ENCODE data around the gene CAPSL. TPM values are rescaled to one million over a fixed set of nuclear protein-coding genes. Genes with fewer than 3 reads are reported as not detected.

The CAPSL gene
- total and polyA plus RNA-seq, 2 of the 8 experiments (the other 6 are each of a cell fraction or from before 2014, with no cell fraction given): not detected

- Histone ChIP-seq H3K56ac (replicated peaks; ENCODE audit: insufficient read length, low read depth, low read length) (no peak overlapping the region), H2BK20ac (ENCODE audit: low read length) (no peak overlapping the region), H4K8ac (ENCODE audit: extremely low read depth, insufficient read depth, low read length) (no peak overlapping the region), H3K4me3 (ENCODE audit: extremely low read depth in 1 of 4, insufficient read depth in 2 of 4, low read depth in 3 of 4, low read length in 4 of 4) (no peak overlapping the region), H3K79me2 (ENCODE audit: control insufficient read depth in 1 of 2, insufficient read depth in 2 of 2, low read length in 2 of 2) (no peaks in the 10 kb centered on the region), H3K27ac (ENCODE audit: low read depth, low read length) (no peak overlapping the region), H3K4me1 (replicated peaks in 1 of 4; ENCODE audit: control insufficient read depth in 3 of 4, insufficient read depth in 4 of 4, low read length in 3 of 4) (no peaks in the 10 kb centered on the region), H3K18ac (ENCODE audit: extremely low read depth, low read length) (no peak overlapping the region), H2AFZ (ENCODE audit: low read length) (no peak overlapping the region), H2BK15ac (ENCODE audit: low read length) (no peak overlapping the region), H2BK120ac (replicated peaks; ENCODE audit: low read depth, low read length) (no peak overlapping the region), H4K91ac (replicated peaks; ENCODE audit: insufficient read length, low read length) (no peak overlapping the region), H3K27me3 (replicated peaks in 1 of 4; ENCODE audit: control insufficient read depth in 3 of 4, extremely low read depth in 1 of 4, insufficient read depth in 3 of 4, low read length in 3 of 4) (no peaks in the 10 kb centered on the region; a peak in 1 of 7 replicates), H3K23me2 (ENCODE audit: low read depth, low read length) (no peaks in the 10 kb centered on the region), H3K4ac (replicated peaks; ENCODE audit: insufficient read length, low read depth, low read length) (no peak overlapping the region), H3K23ac (ENCODE audit: insufficient read length) (no peak overlapping the region), H2BK12ac (ENCODE audit: low read depth, low read length) (no peak overlapping the region), H3K9ac (replicated peaks in 1 of 4; ENCODE audit: extremely low read depth in 1 of 4, low read depth in 3 of 4, low read length in 3 of 4) (no peak overlapping the region), H2AK5ac (ENCODE audit: low read depth, low read length) (no peak overlapping the region), H2BK5ac (ENCODE audit: low read depth, low read length) (no peak overlapping the region), H4K20me1 (replicated peaks in 1 of 2; ENCODE audit: control insufficient read depth in 1 of 2, insufficient read depth in 2 of 2, low read length in 2 of 2) (no peaks in the 10 kb centered on the region), H3K9me3 (ENCODE audit: insufficient read depth in 2 of 2, low read depth in 1 of 2, low read length in 1 of 2) (peaks cover 0 to 3% of the 10 kb centered on the region in 2 experiments; a peak in 1 of 4 replicates), H3K14ac (ENCODE audit: insufficient read length) (no peak overlapping the region), H3K79me1 (ENCODE audit: low read depth, low read length) (no peaks in the 10 kb centered on the region), H3K36me3 (ENCODE audit: control insufficient read depth in 2 of 4, insufficient read depth in 4 of 4, low read length in 3 of 4) (no peaks in the 10 kb centered on the region), H3K4me2 (ENCODE audit: insufficient read depth in 1 of 2, low read depth in 2 of 2, low read length in 2 of 2) (no peak overlapping the region), H4K5ac (ENCODE audit: insufficient read length, low read depth, low read length) (no peak overlapping the region)
- FAIRE-seq: no peak
- WGBS, 2 experiments (ENCODE audit: extremely low coverage in 1 of 2, insufficient coverage in 1 of 2, insufficient read length in 1 of 2, insufficient replicate concordance in 2 of 2, low coverage in 1 of 2, low lambda C conversion rate in 2 of 2, missing lambda C conversion rate in 1 of 2): 82% methylated on average over 9 of the region's 9 CpGs; no CpG with 5 or more reads in 1 of the 2 experiments
- ChIA-PET POLR2A (ENCODE audit: partially characterized antibody) (no interaction called here), CTCF (ENCODE audit: partially characterized antibody) (interaction anchor here (0.7 to 0.9 kb wide), 3 partner anchors 9 to 28 kb away, joined by 3 read pairs; no protein-coding TSS in a partner anchor)
- peak in 1 of 2 experiments; percentile 52 for DNase-seq (ENCODE audit: low read depth in 1 of 2, low spot score in 2 of 2)
- no peak for TF ChIP-seq MAFK (IDR thresholded peaks at IDR 0.05; ENCODE audit: low read depth, low read length)
- no peak for TF ChIP-seq GTF2F1 (IDR thresholded peaks at IDR 0.05; ENCODE audit: borderline replicate concordance, low read depth, low read length)
- TF ChIP-seq, protein P1, sequence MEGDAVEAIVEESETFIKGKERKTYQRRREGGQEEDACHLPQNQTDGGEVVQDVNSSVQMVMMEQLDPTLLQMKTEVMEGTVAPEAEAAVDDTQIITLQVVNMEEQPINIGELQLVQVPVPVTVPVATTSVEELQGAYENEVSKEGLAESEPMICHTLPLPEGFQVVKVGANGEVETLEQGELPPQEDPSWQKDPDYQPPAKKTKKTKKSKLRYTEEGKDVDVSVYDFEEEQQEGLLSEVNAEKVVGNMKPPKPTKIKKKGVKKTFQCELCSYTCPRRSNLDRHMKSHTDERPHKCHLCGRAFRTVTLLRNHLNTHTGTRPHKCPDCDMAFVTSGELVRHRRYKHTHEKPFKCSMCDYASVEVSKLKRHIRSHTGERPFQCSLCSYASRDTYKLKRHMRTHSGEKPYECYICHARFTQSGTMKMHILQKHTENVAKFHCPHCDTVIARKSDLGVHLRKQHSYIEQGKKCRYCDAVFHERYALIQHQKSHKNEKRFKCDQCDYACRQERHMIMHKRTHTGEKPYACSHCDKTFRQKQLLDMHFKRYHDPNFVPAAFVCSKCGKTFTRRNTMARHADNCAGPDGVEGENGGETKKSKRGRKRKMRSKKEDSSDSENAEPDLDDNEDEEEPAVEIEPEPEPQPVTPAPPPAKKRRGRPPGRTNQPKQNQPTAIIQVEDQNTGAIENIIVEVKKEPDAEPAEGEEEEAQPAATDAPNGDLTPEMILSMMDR (IDR thresholded peaks at IDR 0.05; ENCODE audit: control extremely low read depth in 1 of 3, insufficient read depth in 1 of 3, low read depth in 1 of 3, low read length in 3 of 3): peak; percentile 17 to 62 (median 49); a peak in 3 of 4 replicates
- no peak for TF ChIP-seq HDAC2 (IDR thresholded peaks at IDR 0.05; ENCODE audit: borderline replicate concordance in 1 of 2, low read depth in 2 of 2, low read length in 2 of 2)
- TF ChIP-seq RAD21 (IDR thresholded peaks at IDR 0.05 in 1 of 2, conservative IDR thresholded peaks at IDR 0.05 in 1 of 2; ENCODE audit: low read depth in 2 of 2, low read length in 2 of 2): peak; percentile 15 to 35; a peak in 2 of 4 replicates
- no peak for TF ChIP-seq CHD2 (IDR thresholded peaks at IDR 0.05; ENCODE audit: low read length)
- TF ChIP-seq, protein P2, sequence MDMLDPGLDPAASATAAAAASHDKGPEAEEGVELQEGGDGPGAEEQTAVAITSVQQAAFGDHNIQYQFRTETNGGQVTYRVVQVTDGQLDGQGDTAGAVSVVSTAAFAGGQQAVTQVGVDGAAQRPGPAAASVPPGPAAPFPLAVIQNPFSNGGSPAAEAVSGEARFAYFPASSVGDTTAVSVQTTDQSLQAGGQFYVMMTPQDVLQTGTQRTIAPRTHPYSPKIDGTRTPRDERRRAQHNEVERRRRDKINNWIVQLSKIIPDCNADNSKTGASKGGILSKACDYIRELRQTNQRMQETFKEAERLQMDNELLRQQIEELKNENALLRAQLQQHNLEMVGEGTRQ (IDR thresholded peaks at IDR 0.05; ENCODE audit: low read length): no peak
- TF ChIP-seq ZNF274 (IDR thresholded peaks at IDR 0.05; ENCODE audit: borderline replicate concordance, extremely low read depth, low read length): no peak
- no peak for TF ChIP-seq HDAC6 (IDR thresholded peaks at IDR 0.05; ENCODE audit: low read depth, low read length)
These were observed 15.8 kb upstream of the CAPSL start for GRCh38 chr5:35954175-35954574.
